GM18502 (cell line): ENCODE measurements around the gene STKLD1.
"Not testable (repeated sequence)": the region's sequence is repeated elsewhere in the genome, so short reads cannot be mapped to it uniquely, and the experiment has no call there.

Source experiments
- ATAC-seq: cut with Tn5 transposase; IDR thresholded peaks from one replicate; pipeline ENCODE4 v1.9.1; 2021; ENCODE audit warnings: mild to moderate bottlenecking; ENCODE audit not compliant: unreplicated experiment, poor library complexity

The STKLD1 gene

GRCh38 chr9:133375724-133376654 is at the start of gene STKLD1, which contains the start of gene SURF4:
Gene STKLD1 (plus strand): TSS chr9:133376366. CDS start chr9:133376474, 108 bp downstream.
Gene SURF4 (minus strand): TSS chr9:133376060. CDS start chr9:133375969, 91 bp downstream.
- ATAC-seq: peak; percentile 90

DNA sequence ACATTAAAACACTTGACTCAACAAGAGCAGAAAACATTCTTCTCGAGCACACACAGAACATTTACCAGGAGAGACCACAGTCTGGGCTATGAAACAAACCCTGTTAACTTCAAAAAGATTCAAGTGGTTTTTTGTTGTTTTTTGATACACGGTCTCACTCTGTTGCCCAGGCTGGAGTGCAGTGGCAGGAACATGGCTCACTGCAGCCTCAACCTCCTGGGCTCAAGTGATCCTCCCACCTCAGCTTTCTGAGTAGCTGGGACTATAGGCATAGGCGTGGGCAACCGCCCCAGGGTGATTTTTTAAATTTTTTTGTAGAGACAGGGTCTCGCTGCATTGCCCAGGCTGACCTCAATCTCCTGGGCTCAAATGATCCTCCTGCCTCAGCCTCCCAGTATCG is 49.1 kb upstream of the STKLD1 start:
- ATAC-seq: not testable (repeated sequence)

DNA sequence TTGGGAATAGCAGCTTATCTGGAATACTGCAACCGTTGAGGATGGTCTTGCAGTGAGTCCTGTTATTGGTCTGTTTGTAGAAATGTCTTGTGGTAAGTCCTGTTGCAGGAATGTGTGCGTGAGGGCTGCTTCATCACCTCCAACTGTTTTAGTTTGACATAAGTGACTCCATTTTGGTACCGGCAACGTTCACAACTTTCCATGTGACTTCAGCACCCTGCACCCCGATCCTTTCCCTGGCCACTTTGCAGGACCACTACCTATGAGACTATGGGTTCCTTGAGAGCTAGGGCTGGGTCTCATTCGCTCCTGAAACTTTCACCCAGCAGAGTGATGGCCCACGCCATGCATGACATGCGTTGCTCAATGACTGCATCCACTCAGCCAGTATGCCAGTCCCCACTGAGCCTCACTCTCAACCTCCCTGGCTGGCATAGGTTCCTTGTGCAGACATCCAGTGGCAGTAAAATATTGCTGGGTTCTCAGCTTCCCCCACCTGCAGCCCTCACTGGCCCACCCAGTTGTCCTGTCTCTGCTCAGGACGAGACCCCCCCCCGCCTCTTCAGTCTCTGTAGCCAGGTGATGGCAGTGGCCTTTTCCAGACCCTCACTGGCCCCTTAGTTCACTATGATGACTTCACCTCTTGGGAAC is 48.2 kb upstream of the STKLD1 start:
- ATAC-seq: no peak

GRCh38 chr9:133329306-133330156 is 46.6 kb upstream of the STKLD1 start:
- ATAC-seq: not testable (repeated sequence)

- no peak for ATAC-seq
Measured at GRCh38 chr9:133331221-133331620, 44.9 kb upstream of the STKLD1 start.

DNA sequence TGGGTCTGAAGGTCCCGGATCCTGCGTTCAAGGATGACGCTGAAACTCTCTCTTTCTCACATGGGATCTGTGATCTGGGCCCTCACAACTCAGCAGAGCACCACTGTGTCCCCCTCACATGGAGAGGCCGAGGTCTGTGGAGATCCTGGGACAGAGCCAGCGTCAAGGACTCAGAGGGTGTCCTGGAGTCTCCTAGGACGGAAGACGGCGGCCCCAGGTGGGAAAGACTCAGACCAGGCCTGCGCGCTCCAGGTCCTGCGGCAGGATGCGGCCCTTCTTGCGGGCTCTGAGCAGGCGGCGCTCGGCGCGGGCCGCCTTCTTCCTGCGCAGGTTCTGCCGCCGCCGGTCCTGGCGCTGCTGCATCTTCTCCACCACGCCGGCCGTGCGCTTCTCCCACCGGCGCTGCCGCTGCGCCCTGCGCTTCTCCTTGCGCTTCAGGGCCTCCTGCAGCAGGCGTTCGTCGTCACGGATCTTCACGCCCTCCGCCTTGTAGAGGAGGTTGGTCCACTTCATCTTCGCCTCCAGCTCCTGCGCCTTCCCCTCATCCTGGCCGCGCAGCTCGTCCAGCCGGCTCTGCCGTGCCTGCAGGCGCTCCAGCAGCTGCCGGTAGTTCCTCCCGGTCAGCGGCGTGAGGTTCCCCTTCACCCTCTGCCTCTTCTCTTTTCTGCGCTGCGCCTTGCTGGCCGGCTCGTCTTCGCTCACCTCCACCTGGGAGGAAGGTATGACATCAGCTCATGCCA is 44.4 kb upstream of the STKLD1 start:
- no peak for ATAC-seq

DNA sequence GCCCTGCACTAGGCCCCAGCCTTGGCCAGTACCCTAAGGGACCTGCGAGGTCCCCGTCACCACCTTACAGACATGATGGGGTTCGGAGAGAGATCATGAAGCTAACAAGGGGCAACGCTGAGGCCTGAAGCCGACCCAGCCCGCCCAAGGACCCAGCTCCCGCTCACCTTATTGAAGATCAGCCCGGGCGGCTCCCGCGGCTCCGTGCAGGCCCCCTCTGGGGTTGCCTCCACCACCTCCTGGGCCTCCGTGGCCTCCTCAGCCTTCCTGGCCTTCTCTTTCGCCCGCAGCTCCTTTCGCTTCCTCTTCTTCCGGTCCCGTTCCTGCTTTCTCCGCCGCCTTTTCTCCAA is 43.8 kb upstream of the STKLD1 start:
- no peak for ATAC-seq

- ATAC-seq: no peak
Measured at GRCh38 chr9:133333011-133333410, 43.2 kb upstream of the STKLD1 start.

- ATAC-seq: no peak
Measured at GRCh38 chr9:133333566-133333965, 42.6 kb upstream of the STKLD1 start.

DNA sequence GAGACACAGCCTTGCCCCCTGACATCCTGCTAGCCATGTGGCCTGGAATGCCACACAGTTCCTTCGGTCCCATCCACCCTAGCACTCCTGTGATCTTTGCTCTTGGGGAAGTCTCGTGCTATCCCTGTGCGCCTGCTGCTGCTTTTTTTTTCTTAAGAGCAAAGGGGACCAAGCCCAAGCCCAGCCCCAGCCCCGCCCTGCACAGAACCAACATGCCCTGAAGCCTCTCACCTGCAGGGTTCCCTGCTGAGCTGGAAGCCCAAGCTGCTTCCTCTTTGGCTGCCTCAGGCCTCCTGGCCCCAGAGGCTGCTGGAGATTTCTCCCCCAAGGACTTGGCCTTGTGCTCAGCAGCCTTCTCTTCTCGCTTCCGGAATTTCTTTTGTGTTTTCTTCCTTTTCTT is 42.0 kb upstream of the STKLD1 start:
- no peak for ATAC-seq

GRCh38 chr9:133334888-133335287 is 41.3 kb upstream of the STKLD1 start:
- ATAC-seq: not testable (repeated sequence)

DNA sequence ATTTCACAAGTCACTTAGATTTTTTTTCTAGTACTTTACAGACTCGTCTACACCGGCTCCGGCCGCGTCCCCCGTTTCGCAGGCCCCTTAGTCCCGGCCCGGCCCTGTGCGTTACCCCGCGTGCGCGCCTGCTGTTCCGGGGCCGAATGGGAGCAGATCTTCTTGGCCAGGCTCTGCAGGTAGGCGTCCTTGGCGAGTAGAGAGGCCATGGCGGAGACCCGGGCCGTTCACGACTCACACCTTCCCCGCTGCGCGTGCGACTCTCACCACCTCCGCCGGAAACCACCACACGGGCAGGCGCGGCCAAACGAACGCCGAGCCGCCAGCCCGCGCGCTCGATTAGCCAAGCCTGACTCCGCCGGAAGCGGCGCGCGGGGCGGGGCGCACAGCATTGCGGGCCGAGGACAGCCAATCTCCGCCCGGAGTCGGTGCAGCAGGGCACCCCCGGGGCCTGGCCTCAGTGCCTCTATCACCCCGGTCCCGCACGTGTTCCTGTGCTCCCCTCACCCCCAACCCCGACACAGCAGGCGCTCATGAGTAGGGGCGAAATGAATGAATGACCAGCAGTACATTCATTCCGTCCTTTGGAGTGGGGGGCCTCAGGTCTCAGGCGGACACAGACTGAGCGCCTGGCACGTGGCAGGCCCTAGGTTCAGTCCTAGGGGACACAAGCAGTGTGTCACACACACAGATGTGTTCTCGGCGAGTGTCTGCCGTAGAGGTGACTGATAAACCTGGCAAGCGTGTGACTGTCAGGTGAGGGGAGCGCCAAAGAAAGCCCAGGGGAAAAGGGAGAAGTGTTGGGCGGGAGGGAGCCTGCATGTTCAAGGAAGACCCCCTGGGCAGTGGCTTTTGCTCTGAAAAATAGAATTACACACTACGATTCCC is 40.0 kb upstream of the STKLD1 start, which contains the start of gene SURF6:
SURF6 (minus strand) TSS at position 265 of the 888 bp plus-strand sequence; CDS start at position 209, 56 bp downstream.
- peak; percentile 87 for ATAC-seq

- ATAC-seq: no peak
Measured at GRCh38 chr9:133339641-133340040, 36.5 kb upstream of the STKLD1 start.

- no peak for ATAC-seq
Measured at GRCh38 chr9:133340256-133340655, 35.9 kb upstream of the STKLD1 start.

GRCh38 chr9:133340916-133341315 is 35.2 kb upstream of the STKLD1 start:
- ATAC-seq: no peak

- no peak for ATAC-seq
Measured at GRCh38 chr9:133341369-133342068, 34.6 kb upstream of the STKLD1 start.

GRCh38 chr9:133342069-133342406 is 34.1 kb upstream of the STKLD1 start:
- ATAC-seq: no peak

- ATAC-seq: no peak
Measured at GRCh38 chr9:133342570-133342969, 33.6 kb upstream of the STKLD1 start.
